Measurements from ENCODE around the gene ADAMTS9. TPM values are rescaled to one million over a fixed set of nuclear protein-coding genes. Genes with fewer than 3 reads are reported as not detected.

The ADAMTS9 gene
- total RNA-seq, 4 donors from 2014 or later = 4.8 to 49.8 (median 13.4) TPM

GRCh38 chr3:64625381-64625780 lies 62.4 kb downstream of the ADAMTS9 start:
- intact Hi-C loops (cut with DNase I; ENCODE audit: low total_unique reads) (no loop called here), in situ Hi-C loops (cut with MboI; ENCODE audit: low sequenced_read_pairs in 4 of 4) (no loop called here)
- no peak for TF ChIP-seq POLR2A (IDR thresholded peaks at IDR 0.05)
- no peak for TF ChIP-seq CTCF (IDR thresholded peaks at IDR 0.05 in 4 of 5, conservative IDR thresholded peaks at IDR 0.05 in 1 of 5)
- DNase-seq = no peak
- H3K27me3 ChIP-seq = no peaks in the 10 kb centered on the region
- no peak for ATAC-seq
- H3K27ac ChIP-seq = no peak overlapping the region
- H3K36me3 ChIP-seq = peaks cover 0 to 24% of the 10 kb centered on the region in 2 donors
- H3K4me1 ChIP-seq = peaks cover 10 to 18% of the 10 kb centered on the region in 2 donors
- H3K4me3 ChIP-seq = no peak overlapping the region
- no peaks in the 10 kb centered on the region for H3K9me3 ChIP-seq

GRCh38 chr3:64623125-64623524 lies 64.7 kb downstream of the ADAMTS9 start:
- intact Hi-C loops (cut with DNase I; ENCODE audit: low total_unique reads) = no loop called here
- in situ Hi-C loops (cut with MboI; ENCODE audit: low sequenced_read_pairs in 4 of 4) = no loop called here

GRCh38 chr3:64621726-64622395 lies 65.9 kb downstream of the ADAMTS9 start:
- in situ Hi-C loops (cut with MboI; ENCODE audit: low sequenced_read_pairs in 4 of 4) (no loop called here), intact Hi-C loops (cut with DNase I; ENCODE audit: low total_unique reads) (no loop called here)
- H3K36me3 ChIP-seq = peaks cover 0 to 18% of the 10 kb centered on the region in 2 donors

More at GRCh38 chr3:64623125-64623524, 64.7 kb downstream of the ADAMTS9 start:
- DNase-seq (no peak), ATAC-seq (no peak)
- Histone ChIP-seq H3K27me3 (no peaks in the 10 kb centered on the region), H3K36me3 (peaks cover 0 to 18% of the 10 kb centered on the region in 2 donors), H3K4me1 (peaks cover 10 to 30% of the 10 kb centered on the region in 2 donors), H3K4me3 (no peak overlapping the region), H3K27ac (no peak overlapping the region), H3K9me3 (no peaks in the 10 kb centered on the region)
- TF ChIP-seq CTCF (IDR thresholded peaks at IDR 0.05 in 4 of 5, conservative IDR thresholded peaks at IDR 0.05 in 1 of 5) = no peak
- TF ChIP-seq POLR2A (IDR thresholded peaks at IDR 0.05) = no peak

GRCh38 chr3:64621275-64621674 lies 66.5 kb downstream of the ADAMTS9 start:
- ATAC-seq = no peak
- Histone ChIP-seq H3K27me3 (no peaks in the 10 kb centered on the region), H3K4me3 (no peak overlapping the region), H3K36me3 (peaks cover 0 to 18% of the 10 kb centered on the region in 2 donors), H3K9me3 (no peaks in the 10 kb centered on the region), H3K4me1 (peaks cover 8 to 29% of the 10 kb centered on the region in 2 donors), H3K27ac (no peak overlapping the region)
- no peak for TF ChIP-seq POLR2A (IDR thresholded peaks at IDR 0.05)
- no peak for TF ChIP-seq CTCF (IDR thresholded peaks at IDR 0.05 in 4 of 5, conservative IDR thresholded peaks at IDR 0.05 in 1 of 5)
- DNase-seq = no peak
- in situ Hi-C loops (cut with MboI; ENCODE audit: low sequenced_read_pairs in 4 of 4) = no loop called here
- intact Hi-C loops (cut with DNase I; ENCODE audit: low total_unique reads) = no loop called here

More at GRCh38 chr3:64621726-64622395, 65.9 kb downstream of the ADAMTS9 start:
- H3K4me3 ChIP-seq = no peak overlapping the region
- H3K27ac ChIP-seq = no peak overlapping the region
- no peaks in the 10 kb centered on the region for H3K9me3 ChIP-seq
- H3K27me3 ChIP-seq = no peaks in the 10 kb centered on the region
- no peak for TF ChIP-seq POLR2A (IDR thresholded peaks at IDR 0.05)
- TF ChIP-seq CTCF (IDR thresholded peaks at IDR 0.05 in 4 of 5, conservative IDR thresholded peaks at IDR 0.05 in 1 of 5) = no peak
- DNase-seq (no peak), ATAC-seq (no peak)
- peaks cover 6 to 29% of the 10 kb centered on the region in 2 donors for H3K4me1 ChIP-seq
